Astrocyte (in vitro differentiated cells and primary cell): ENCODE results near the gene NCBP2L. TPM values are rescaled to one million over a fixed set of nuclear protein-coding genes. Genes with fewer than 3 reads are reported as not detected.

ENCODE experiments used
- DNase-seq: peaks from one replicate; pipeline ENCODE4 v3.0.0-alpha.2; 2010; ENCODE audit warnings: low read depth
- FAIRE-seq: peaks from 2 replicates; lab custom pipeline; 2011; peaks lifted over from hg19 to GRCh38; lab: Jason Lieb, UNC
- H2AFZ ChIP-seq: 2 replicates; pipeline ENCODE4 v1.6.0; 2012; ENCODE audit warnings: low read depth, low read length, inconsistent platforms
- H3K27ac ChIP-seq: 2 replicates; pipeline ENCODE4 v1.5.1; 2011; ENCODE audit warnings: low read depth, low read length, inconsistent platforms
- H3K27me3 ChIP-seq: 2 replicates; pipeline ENCODE4 v1.6.0; 2011; ENCODE audit warnings: low read length, inconsistent platforms; ENCODE audit not compliant: insufficient read depth
- H3K36me3 ChIP-seq: 2 replicates; pipeline ENCODE4 v1.5.1; 2011; ENCODE audit warnings: low read length, inconsistent platforms; ENCODE audit not compliant: insufficient read depth
- H3K4me1 ChIP-seq: 2 replicates; pipeline ENCODE4 v1.5.1; 2011; ENCODE audit warnings: low read length, inconsistent platforms; ENCODE audit not compliant: insufficient read depth
- H3K4me2 ChIP-seq: 2 replicates; pipeline ENCODE4 v1.6.0; 2012; ENCODE audit warnings: low read length, inconsistent platforms
- H3K4me3 ChIP-seq: 2 replicates; pipeline ENCODE4 v1.5.1; 2011; ENCODE audit warnings: low read depth, mild to moderate bottlenecking, low read length, inconsistent platforms; ENCODE audit not compliant: insufficient read depth
- H3K79me2 ChIP-seq: 2 replicates; pipeline ENCODE4 v1.6.0; 2012; ENCODE audit warnings: mild to moderate bottlenecking, low read length, inconsistent platforms; ENCODE audit not compliant: insufficient read depth
- H3K9ac ChIP-seq: 2 replicates; pipeline ENCODE4 v1.6.0; 2012; ENCODE audit warnings: mild to moderate bottlenecking, low read length, inconsistent platforms
- H3K9me3 ChIP-seq: 2 replicates; pipeline ENCODE4 v1.5.1; 2012; ENCODE audit warnings: low read depth, mild to moderate bottlenecking, low read length, inconsistent platforms; ENCODE audit not compliant: insufficient read depth
- H4K20me1 ChIP-seq: 2 replicates; pipeline ENCODE4 v1.6.0; 2012; ENCODE audit warnings: low read length, inconsistent platforms; ENCODE audit not compliant: insufficient read depth
- H3K27ac Mint-ChIP-seq: one replicate; pipeline ENCODE4 v1.8.0; 2021; ENCODE audit warnings: mild to moderate bottlenecking, mixed read lengths; ENCODE audit not compliant: unreplicated experiment
- H3K27me3 Mint-ChIP-seq: one replicate; pipeline ENCODE4 v1.8.0; 2021; ENCODE audit warnings: low read depth, mixed read lengths; ENCODE audit not compliant: unreplicated experiment
- H3K36me3 Mint-ChIP-seq: one replicate; pipeline ENCODE4 v1.8.0; 2021; ENCODE audit warnings: low read depth, mixed read lengths; ENCODE audit not compliant: unreplicated experiment
- H3K4me1 Mint-ChIP-seq: one replicate; pipeline ENCODE4 v1.8.0; 2021; ENCODE audit warnings: low read depth, mixed read lengths; ENCODE audit not compliant: unreplicated experiment
- H3K4me3 Mint-ChIP-seq: one replicate; pipeline ENCODE4 v1.8.0; 2021; ENCODE audit warnings: mild to moderate bottlenecking, moderate library complexity, mixed read lengths; ENCODE audit not compliant: unreplicated experiment
- H3K9me3 Mint-ChIP-seq: one replicate; pipeline ENCODE4 v1.8.0; 2021; ENCODE audit warnings: mild to moderate bottlenecking, mixed read lengths; ENCODE audit not compliant: unreplicated experiment
- CTCF ChIP-seq: IDR thresholded peaks from 2 replicates; pipeline ENCODE4 v1.5.1; 2011; ENCODE audit warnings: low read depth, mild to moderate bottlenecking, inconsistent platforms, low read length, moderate library complexity; ENCODE audit not compliant: insufficient read depth
- EZH2 ChIP-seq: IDR thresholded peaks from 2 replicates; pipeline ENCODE4 v1.6.1; 2012; ENCODE audit warnings: mild to moderate bottlenecking, low read length, inconsistent platforms; ENCODE audit not compliant: insufficient read depth
- total RNA-seq: library from RNA; stranded (reverse); gene quantifications from 2 replicates; pipeline ENCODE4 v1.2.1, GENCODE V29; 2021

NCBP2L gene
- total RNA-seq, 1 donor from 2014 or later = not detected

- Histone ChIP-seq H3K4me2 (peak overlapping the region; percentile 82), H3K36me3 (no peaks in the 10 kb centered on the region), H3K9me3 (no peaks in the 10 kb centered on the region), H3K27ac (peak overlapping the region; percentile 47), H2AFZ (peak overlapping the region; percentile 75), H3K79me2 (no peaks in the 10 kb centered on the region), H3K9ac (peak overlapping the region; percentile 73), H4K20me1 (no peaks in the 10 kb centered on the region), H3K4me1 (peaks cover 4% of the 10 kb centered on the region), H3K27me3 (no peaks in the 10 kb centered on the region), H3K4me3 (peak overlapping the region; percentile 46)
- Mint-ChIP-seq H3K9me3 (no peaks in the 10 kb centered on the region), H3K36me3 (no peaks in the 10 kb centered on the region), H3K27ac (peak overlapping the region; percentile 91), H3K27me3 (no peaks in the 10 kb centered on the region), H3K4me3 (peak overlapping the region; percentile 91), H3K4me1 (peaks cover 8% of the 10 kb centered on the region)
- no peak for FAIRE-seq
- DNase-seq = peak; percentile 41
- TF ChIP-seq EZH2 = no peak
- no peak for TF ChIP-seq CTCF
Measured at GRCh38 chrX:107826238-107827029, 48.9 kb downstream of the NCBP2L start.

- DNase-seq = no peak
- Mint-ChIP-seq H3K4me1 (peaks cover 8% of the 10 kb centered on the region), H3K9me3 (no peaks in the 10 kb centered on the region), H3K36me3 (no peaks in the 10 kb centered on the region), H3K27me3 (no peaks in the 10 kb centered on the region), H3K4me3 (peak overlapping the region; percentile 91), H3K27ac (peak overlapping the region; percentile 91)
- Histone ChIP-seq H2AFZ (peak overlapping the region; percentile 75), H3K4me2 (peak overlapping the region; percentile 82), H3K27me3 (no peaks in the 10 kb centered on the region), H3K4me3 (peak overlapping the region; percentile 46), H3K9ac (peak overlapping the region; percentile 73), H4K20me1 (no peaks in the 10 kb centered on the region), H3K79me2 (no peaks in the 10 kb centered on the region), H3K36me3 (no peaks in the 10 kb centered on the region), H3K9me3 (no peaks in the 10 kb centered on the region), H3K4me1 (peaks cover 4% of the 10 kb centered on the region), H3K27ac (peak overlapping the region; percentile 47)
- FAIRE-seq = no peak
- TF ChIP-seq CTCF (no peak), EZH2 (no peak)
Measured at GRCh38 chrX:107827030-107827831, 49.7 kb downstream of the NCBP2L start.
